Measurements from ENCODE around the gene ACTG2.
"Not testable (repeated sequence)": the region's sequence is repeated elsewhere in the genome, so short reads cannot be mapped to it uniquely, and the experiment has no call there.

The ACTG2 gene

DNA sequence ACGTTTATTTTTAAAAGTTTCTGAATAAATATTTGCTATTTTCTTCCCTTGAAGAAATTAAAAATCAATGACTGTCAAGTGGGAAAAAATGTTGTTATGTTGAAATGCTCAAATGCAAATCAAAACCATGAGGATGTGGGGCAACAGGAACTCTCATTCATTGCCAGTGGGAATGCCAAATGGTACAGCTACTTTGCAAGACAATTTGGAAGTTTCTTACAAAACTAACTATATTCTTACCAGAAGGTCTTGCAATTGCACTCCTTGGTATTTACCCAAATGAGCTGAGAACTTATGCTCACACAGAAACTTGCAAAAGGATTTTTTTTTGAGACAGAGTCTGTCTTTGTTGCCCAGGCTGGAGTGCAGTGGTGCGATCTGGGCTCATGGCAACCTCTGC, 7.4 kb upstream of the ACTG2 start:
- Histone ChIP-seq H4K20me1 (ENCODE audit: insufficient read depth, low read length) (no peaks in the 10 kb centered on the region), H3K36me3 (ENCODE audit: insufficient read depth, low read length) (no peaks in the 10 kb centered on the region), H3K4me2 (ENCODE audit: insufficient read depth, low read length) (no peak overlapping the region), H2AFZ (ENCODE audit: low read depth, low read length) (no peak overlapping the region), H3K27ac (ENCODE audit: low read length) (no peak overlapping the region), H3K4me3 (ENCODE audit: low read depth in 1 of 2, low read length in 2 of 2) (no peak overlapping the region), H3K9ac (ENCODE audit: low read depth, low read length) (no peak overlapping the region), H3K27me3 (ENCODE audit: insufficient read depth, low read length, poor library complexity) (no peaks in the 10 kb centered on the region), H3K79me2 (ENCODE audit: insufficient read depth, low read length) (no peaks in the 10 kb centered on the region), H3K4me1 (ENCODE audit: insufficient read depth, low read length) (peaks cover 7% of the 10 kb centered on the region), H3K9me3 (ENCODE audit: insufficient read depth, low read length, severe bottlenecking) (no peaks in the 10 kb centered on the region)
- no peak for DNase-seq
- ATAC-seq (ENCODE audit: insufficient read depth, low read depth): no peak
- TF ChIP-seq EZH2 (IDR thresholded peaks at IDR 0.05; ENCODE audit: borderline replicate concordance, low read depth, low read length, severe bottlenecking): no peak
- TF ChIP-seq, protein P1, sequence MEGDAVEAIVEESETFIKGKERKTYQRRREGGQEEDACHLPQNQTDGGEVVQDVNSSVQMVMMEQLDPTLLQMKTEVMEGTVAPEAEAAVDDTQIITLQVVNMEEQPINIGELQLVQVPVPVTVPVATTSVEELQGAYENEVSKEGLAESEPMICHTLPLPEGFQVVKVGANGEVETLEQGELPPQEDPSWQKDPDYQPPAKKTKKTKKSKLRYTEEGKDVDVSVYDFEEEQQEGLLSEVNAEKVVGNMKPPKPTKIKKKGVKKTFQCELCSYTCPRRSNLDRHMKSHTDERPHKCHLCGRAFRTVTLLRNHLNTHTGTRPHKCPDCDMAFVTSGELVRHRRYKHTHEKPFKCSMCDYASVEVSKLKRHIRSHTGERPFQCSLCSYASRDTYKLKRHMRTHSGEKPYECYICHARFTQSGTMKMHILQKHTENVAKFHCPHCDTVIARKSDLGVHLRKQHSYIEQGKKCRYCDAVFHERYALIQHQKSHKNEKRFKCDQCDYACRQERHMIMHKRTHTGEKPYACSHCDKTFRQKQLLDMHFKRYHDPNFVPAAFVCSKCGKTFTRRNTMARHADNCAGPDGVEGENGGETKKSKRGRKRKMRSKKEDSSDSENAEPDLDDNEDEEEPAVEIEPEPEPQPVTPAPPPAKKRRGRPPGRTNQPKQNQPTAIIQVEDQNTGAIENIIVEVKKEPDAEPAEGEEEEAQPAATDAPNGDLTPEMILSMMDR (IDR thresholded peaks at IDR 0.05; ENCODE audit: borderline replicate concordance, extremely low read depth, low read length, poor library complexity, severe bottlenecking): no peak

DNA sequence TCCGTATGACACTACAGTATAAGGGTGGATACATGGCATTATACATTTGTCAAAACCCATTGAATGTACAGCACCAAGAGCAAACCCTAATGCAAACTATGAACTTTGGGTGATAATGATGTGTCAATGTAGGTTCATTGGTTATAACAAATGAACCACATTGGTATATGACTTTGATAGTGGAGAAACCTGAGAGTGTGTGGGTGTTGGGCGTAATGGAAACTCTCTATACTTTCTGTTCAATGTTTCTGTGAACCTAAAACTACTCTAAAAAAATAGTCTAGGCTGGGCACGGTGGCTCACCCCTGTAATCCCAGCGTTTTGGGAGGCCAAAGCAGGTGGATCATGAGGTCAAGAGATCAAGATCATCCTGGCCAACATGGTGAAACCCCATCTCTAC, 6.5 kb upstream of the ACTG2 start:
- no peak overlapping the region for H3K27ac ChIP-seq (ENCODE audit: low read length)
- H3K9me3 ChIP-seq (ENCODE audit: insufficient read depth, low read length, severe bottlenecking): no peaks in the 10 kb centered on the region
- no peak overlapping the region for H3K9ac ChIP-seq (ENCODE audit: low read depth, low read length)
- H2AFZ ChIP-seq (ENCODE audit: low read depth, low read length): no peak overlapping the region
- no peak for DNase-seq
- TF ChIP-seq, protein P1 (IDR thresholded peaks at IDR 0.05; ENCODE audit: borderline replicate concordance, extremely low read depth, low read length, poor library complexity, severe bottlenecking): no peak
- no peak for TF ChIP-seq EZH2 (IDR thresholded peaks at IDR 0.05; ENCODE audit: borderline replicate concordance, low read depth, low read length, severe bottlenecking)
- peaks cover 3% of the 10 kb centered on the region for H3K27me3 ChIP-seq (ENCODE audit: insufficient read depth, low read length, poor library complexity)
- no peaks in the 10 kb centered on the region for H4K20me1 ChIP-seq (ENCODE audit: insufficient read depth, low read length)
- no peaks in the 10 kb centered on the region for H3K36me3 ChIP-seq (ENCODE audit: insufficient read depth, low read length)
- H3K4me3 ChIP-seq (ENCODE audit: low read depth in 1 of 2, low read length in 2 of 2): no peak overlapping the region
- H3K4me2 ChIP-seq (ENCODE audit: insufficient read depth, low read length): no peak overlapping the region
- no peak for ATAC-seq (ENCODE audit: insufficient read depth, low read depth)
- H3K79me2 ChIP-seq (ENCODE audit: insufficient read depth, low read length): no peaks in the 10 kb centered on the region
- peaks cover 7% of the 10 kb centered on the region for H3K4me1 ChIP-seq (ENCODE audit: insufficient read depth, low read length)

DNA sequence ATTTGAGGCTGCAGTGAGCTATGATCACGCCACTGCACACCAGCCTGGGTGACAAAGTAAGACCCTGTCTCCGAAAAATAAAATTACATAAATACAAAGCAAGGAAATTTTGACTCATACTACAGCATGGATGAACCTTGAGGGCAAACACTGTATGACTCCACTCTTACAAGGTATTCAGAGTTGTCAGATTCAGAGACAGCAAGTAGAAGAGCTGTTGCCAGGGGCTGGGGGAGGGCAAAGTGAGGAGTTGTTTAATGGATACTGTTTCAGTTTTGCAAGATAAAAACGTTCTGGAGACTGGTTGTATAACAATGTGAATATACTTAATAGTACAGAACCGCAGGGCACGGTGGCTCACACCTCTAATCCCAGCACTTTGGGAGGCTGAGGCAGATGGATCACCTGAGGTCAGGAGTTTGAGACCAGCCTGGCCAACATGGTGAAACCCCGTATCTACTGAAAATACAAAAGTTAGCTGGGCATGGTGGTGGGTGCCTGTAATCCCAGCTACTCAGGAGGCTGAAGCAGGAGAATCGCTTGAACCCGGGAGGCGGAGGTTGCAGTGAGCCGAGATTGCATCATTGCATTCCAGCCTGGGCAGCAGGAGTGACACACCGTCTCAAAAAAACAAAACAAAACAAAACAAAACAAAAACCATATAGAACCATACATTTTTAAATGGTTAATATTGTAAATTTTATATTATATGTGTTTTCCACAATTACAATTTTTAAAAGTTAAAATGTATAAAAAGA, 5.0 kb upstream of the ACTG2 start:
- H3K36me3 ChIP-seq (ENCODE audit: insufficient read depth, low read length); H3K4me1 ChIP-seq (ENCODE audit: insufficient read depth, low read length); DNase-seq; ATAC-seq (ENCODE audit: insufficient read depth, low read depth); H3K27me3 ChIP-seq (ENCODE audit: insufficient read depth, low read length, poor library complexity); H3K4me2 ChIP-seq (ENCODE audit: insufficient read depth, low read length); H3K9me3 ChIP-seq (ENCODE audit: insufficient read depth, low read length, severe bottlenecking); H3K27ac ChIP-seq (ENCODE audit: low read length); H3K4me3 ChIP-seq (ENCODE audit: low read depth in 1 of 2, low read length in 2 of 2); H3K79me2 ChIP-seq (ENCODE audit: insufficient read depth, low read length); H3K9ac ChIP-seq (ENCODE audit: low read depth, low read length); H4K20me1 ChIP-seq (ENCODE audit: insufficient read depth, low read length): not testable (repeated sequence)
- peak overlapping the region; percentile 68; the same call in 1 of the 2 replicates for H2AFZ ChIP-seq (ENCODE audit: low read depth, low read length)

- Histone ChIP-seq H3K27ac (ENCODE audit: low read length) (no peak overlapping the region), H2AFZ (ENCODE audit: low read depth, low read length) (peak overlapping the region; percentile 68), H3K9me3 (ENCODE audit: insufficient read depth, low read length, severe bottlenecking) (no peaks in the 10 kb centered on the region), H3K27me3 (ENCODE audit: insufficient read depth, low read length, poor library complexity) (peaks cover 3% of the 10 kb centered on the region), H3K4me2 (ENCODE audit: insufficient read depth, low read length) (no peak overlapping the region), H4K20me1 (ENCODE audit: insufficient read depth, low read length) (no peaks in the 10 kb centered on the region), H3K4me1 (ENCODE audit: insufficient read depth, low read length) (peaks cover 7% of the 10 kb centered on the region), H3K4me3 (ENCODE audit: low read depth in 1 of 2, low read length in 2 of 2) (no peak overlapping the region), H3K36me3 (ENCODE audit: insufficient read depth, low read length) (no peaks in the 10 kb centered on the region), H3K9ac (ENCODE audit: low read depth, low read length) (no peak overlapping the region), H3K79me2 (ENCODE audit: insufficient read depth, low read length) (no peaks in the 10 kb centered on the region)
- TF ChIP-seq EZH2 (IDR thresholded peaks at IDR 0.05; ENCODE audit: borderline replicate concordance, low read depth, low read length, severe bottlenecking): no peak
- TF ChIP-seq, protein P1 (IDR thresholded peaks at IDR 0.05; ENCODE audit: borderline replicate concordance, extremely low read depth, low read length, poor library complexity, severe bottlenecking): no peak
- DNase-seq: no peak
- no peak for ATAC-seq (ENCODE audit: insufficient read depth, low read depth)
Measured at GRCh38 chr2:73888388-73888787, 4.4 kb upstream of the ACTG2 start.
